ENCODE measurements around the gene CRYL1. TPM values are rescaled to one million over a fixed set of nuclear protein-coding genes. Genes with fewer than 3 reads are reported as not detected.
A peak's percentile ranks its signal among the peaks of the same experiment; 100 is the strongest.

The CRYL1 gene
- total RNA-seq, 1 donor from 2014 or later: 174 TPM

DNA sequence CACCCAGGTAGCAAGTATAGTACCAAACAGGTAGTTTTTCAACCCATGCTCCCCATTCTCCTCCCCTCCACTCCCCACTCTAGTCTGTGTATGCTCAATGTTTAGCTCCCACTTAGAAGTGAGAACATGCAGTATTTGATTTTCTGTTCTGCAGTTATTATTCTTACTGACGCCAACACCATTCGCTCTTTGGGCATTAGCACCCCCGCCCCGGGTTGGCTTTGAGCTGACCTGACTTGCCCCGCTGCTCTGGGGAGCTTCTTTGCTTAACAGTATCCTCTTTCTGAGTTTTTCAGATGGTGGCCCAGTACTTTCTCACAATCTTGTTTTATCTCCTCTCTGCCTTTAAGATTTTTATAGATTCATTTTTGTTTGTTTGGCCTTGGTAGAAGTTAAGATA, 138.7 kb downstream of the CRYL1 start:
- DNase-seq (ENCODE audit: low spot score): no peak
- no peak for ATAC-seq

GRCh38 chr13:20383058-20383457, 142.6 kb downstream of the CRYL1 start:
- no peak for ATAC-seq

DNA sequence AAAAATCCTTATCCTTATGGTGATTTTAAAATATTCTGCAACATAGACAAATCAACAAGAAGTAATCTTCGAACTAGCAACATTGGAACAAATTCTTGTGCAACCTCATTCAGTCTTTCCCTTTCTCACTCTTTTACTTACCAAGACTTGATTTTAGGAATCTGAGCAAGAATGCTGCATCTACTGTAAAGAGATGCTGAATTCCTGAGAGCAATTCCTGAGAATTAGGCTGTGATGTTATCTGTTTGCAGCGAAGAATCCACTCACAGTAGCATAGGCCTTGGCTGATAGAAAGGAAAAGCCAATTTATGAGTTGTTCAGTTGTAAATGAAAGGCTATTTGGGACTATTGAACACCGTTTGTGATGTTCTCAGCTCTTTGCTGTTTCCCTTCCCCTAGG, 144.3 kb downstream of the CRYL1 start:
- ATAC-seq (no peak), DNase-seq (ENCODE audit: low spot score) (no peak)

More at GRCh38 chr13:20383058-20383457, 142.6 kb downstream of the CRYL1 start:
- no peak for DNase-seq (ENCODE audit: low spot score)

DNA sequence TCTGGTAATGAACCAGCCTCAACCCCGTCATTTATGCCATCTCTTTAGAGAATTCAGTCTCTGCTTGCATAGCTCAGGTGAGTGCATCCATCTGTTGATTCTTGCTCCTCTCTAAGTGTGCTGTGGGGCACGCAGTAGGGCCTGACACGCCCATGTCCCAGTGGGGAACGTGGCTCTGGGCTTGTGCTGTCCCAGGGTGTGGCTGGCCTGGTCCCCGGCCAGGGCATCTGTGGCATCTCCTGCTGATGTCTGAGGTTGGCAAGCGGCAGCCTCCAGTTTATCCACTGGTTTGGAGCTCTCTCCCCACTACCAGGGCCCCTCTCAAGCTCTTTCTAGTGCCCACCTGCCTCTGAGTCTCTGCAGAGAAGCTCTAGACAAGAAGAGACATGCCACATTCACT, 146.9 kb downstream of the CRYL1 start:
- ATAC-seq (no peak), DNase-seq (ENCODE audit: low spot score) (no peak)

GRCh38 chr13:20377720-20378119, 147.9 kb downstream of the CRYL1 start:
- no peak for DNase-seq (ENCODE audit: low spot score)
- ATAC-seq: no peak

DNA sequence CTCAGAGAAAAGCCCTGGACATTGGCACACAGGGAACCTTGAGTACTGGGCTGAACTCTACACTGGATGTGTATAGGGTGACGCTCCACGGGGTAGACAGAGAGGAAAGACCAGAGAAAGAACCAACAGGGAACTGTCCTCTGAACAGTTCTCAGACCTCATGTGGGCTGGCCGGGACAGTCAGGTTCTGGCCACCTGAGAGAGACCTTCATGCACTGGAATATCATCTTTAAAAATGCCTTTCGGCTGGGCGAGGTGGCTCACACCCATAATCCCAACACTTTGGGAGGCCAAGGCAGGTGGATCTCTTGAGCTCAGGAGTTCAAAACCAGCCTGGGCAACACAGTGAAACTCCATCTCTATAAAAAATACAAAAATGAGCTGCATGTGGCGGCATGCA, 149.8 kb downstream of the CRYL1 start:
- DNase-seq (ENCODE audit: low spot score) (no peak), ATAC-seq (no peak)

DNA sequence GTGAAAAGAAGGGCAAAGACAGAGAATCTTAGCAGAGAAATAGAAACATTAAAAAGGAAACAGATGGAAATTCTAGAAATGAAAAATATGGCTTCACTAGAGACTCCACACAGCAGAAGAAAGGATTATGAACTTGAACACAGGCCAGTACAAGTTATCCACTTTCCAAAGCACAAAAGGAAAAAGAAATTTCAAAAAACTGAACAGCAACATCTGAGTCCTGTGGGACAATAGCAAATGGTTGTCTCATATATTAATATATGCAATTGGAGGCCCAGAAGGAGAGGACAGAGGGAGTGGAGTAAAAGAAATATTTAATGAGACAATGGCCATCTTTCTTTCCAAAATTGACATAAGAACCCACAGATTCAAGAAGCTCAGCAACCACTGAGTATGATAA, 151.8 kb downstream of the CRYL1 start:
- no peak for ATAC-seq
- no peak for DNase-seq (ENCODE audit: low spot score)

- DNase-seq (ENCODE audit: low spot score) (no peak), ATAC-seq (no peak)
These were observed 153.8 kb downstream of the CRYL1 start for GRCh38 chr13:20371825-20372224.

DNA sequence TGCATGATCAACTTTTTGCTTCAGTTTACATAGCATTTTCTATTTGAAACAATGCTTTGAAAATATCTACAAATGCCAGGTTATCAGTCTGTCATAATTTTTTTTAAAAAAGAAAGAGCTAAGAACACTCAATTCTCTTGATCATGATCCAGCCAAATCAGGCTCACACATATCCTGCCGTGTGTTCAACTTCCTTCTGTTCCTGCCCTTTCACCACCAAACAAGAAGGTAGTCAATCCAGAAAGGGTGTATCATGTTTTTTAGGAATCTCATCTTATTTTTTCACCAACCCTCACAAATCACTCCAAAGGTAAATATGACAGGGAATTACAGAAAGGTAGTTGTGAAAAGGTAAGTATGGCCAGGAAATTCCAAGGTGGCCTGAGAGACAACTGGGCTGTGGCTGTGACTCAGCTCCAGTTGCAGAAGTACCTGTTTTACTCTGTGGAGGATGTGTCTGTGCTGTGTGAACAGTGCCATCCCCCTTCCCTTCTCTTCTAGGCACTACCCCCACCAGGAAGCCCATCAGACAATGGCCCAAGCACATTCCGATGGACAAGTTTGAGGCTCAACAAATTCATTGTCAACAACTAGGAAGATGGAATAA, 154.7 kb downstream of the CRYL1 start:
- ATAC-seq: no peak
- no peak for DNase-seq (ENCODE audit: low spot score)

GRCh38 chr13:20369886-20370361, 155.7 kb downstream of the CRYL1 start:
- no peak for ATAC-seq

GRCh38 chr13:20366056-20366455, 159.6 kb downstream of the CRYL1 start:
- ATAC-seq: no peak

More at GRCh38 chr13:20369886-20370361, 155.7 kb downstream of the CRYL1 start:
- DNase-seq (ENCODE audit: low spot score): no peak

GRCh38 chr13:20363603-20364002, 162.1 kb downstream of the CRYL1 start:
- DNase-seq (ENCODE audit: low spot score): no peak
- no peak for ATAC-seq

More at GRCh38 chr13:20366056-20366455, 159.6 kb downstream of the CRYL1 start:
- DNase-seq (ENCODE audit: low spot score): no peak

GRCh38 chr13:20363172-20363571, 162.5 kb downstream of the CRYL1 start:
- no peak for DNase-seq (ENCODE audit: low spot score)
- no peak for ATAC-seq

GRCh38 chr13:20362484-20363041, 163.1 kb downstream of the CRYL1 start:
- DNase-seq (ENCODE audit: low spot score) (no peak), ATAC-seq (no peak)

DNA sequence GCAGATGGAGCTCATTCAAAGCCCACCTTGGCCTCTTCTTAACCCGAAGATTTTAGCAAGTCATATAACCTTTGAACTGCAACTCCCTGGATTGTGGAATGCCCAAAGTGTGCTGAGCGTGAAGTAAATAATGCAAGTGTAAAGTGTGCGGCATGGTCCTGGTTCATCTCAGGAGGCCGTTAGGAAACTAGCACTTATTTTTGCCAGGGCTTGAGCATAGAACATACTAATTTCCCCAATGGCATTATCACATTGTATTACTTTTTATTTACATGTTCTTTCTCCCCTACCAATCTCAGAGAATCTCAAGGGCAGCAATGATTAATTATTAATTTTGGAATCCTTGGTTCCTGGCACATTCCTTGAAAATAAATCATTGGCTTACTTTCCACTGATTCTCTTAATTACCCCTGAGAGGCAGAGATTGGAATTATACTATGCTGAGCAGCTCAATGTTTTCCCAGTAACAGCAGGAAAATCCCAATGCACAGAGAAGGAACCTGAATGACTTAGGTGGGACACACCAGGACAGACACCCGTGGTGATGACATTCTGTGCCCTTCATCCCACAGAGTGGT, 164.7 kb downstream of the CRYL1 start:
- ATAC-seq (peak; percentile 56), DNase-seq (ENCODE audit: low spot score) (no peak)

DNA sequence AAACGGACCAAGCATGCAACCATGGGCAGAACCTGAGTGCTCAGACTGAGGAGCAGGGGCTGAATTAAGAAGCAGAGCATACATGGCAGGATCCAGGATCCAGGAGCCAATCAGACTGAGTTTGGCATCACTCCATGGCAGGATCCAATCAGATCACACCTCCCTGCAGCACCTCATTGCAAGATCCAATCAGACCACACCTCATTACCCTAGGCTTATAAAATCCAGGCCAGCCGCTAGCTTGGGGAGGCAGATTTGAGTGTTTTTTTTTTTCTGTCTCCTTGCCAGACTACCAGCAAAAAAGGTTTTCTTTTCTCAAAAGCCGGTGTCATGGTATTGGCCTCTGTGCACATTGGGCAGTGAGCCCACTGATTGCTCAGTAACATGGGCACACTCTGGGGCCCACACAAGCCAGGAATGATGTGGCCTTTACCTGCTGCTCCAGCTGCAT, 165.6 kb downstream of the CRYL1 start:
- ATAC-seq (peak; percentile 86), DNase-seq (ENCODE audit: low spot score) (peak; percentile 79)

- DNase-seq (ENCODE audit: low spot score): no peak
- ATAC-seq: no peak
These were observed 166.3 kb downstream of the CRYL1 start for GRCh38 chr13:20359335-20359734.

DNA sequence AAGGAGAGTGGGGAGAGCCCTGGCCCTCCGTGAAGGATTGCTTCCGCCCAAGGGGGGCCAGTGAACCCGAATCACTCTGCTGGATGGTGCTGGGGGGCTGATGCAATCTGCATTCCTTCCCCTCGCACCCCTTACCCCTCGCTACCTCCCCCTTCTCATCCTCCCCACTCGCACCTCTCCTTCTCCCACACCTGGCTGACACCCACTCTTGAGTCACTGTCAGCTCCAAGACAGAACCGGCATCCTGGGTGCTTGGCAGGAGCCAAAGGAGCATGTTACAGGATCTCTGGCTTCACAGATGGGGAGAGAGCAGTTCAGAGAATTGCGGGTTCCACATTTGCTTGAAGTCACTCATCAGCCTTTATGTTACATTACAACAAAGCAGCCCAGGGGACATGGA, 167.6 kb downstream of the CRYL1 start:
- DNase-seq (ENCODE audit: low spot score) (no peak), ATAC-seq (no peak)

DNA sequence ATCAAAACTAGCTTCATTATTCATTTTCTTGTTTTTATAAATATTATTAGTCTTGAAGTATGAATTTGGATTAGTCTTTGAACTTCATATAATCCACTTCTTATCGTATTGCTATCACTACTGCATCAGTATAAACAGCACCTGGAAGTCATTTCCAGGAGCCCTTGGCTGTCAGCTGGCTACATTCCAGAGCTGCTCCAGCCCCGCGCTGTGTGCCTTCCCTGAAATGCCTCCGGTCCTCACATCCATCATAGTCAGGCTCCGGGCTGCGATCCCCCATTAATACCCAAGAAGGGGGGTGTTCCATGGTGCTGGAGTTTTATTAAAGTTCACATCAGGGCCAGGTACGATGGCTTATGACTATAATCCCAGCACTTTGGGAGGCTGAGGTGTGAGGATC, 169.2 kb downstream of the CRYL1 start:
- ATAC-seq (no peak), DNase-seq (ENCODE audit: low spot score) (no peak)

GRCh38 chr13:20354722-20355121, 170.9 kb downstream of the CRYL1 start:
- DNase-seq (ENCODE audit: low spot score): no peak
- ATAC-seq: no peak

GRCh38 chr13:20353973-20354372, 171.7 kb downstream of the CRYL1 start:
- ATAC-seq: no peak

More at GRCh38 chr13:20353973-20354372, 171.7 kb downstream of the CRYL1 start:
- DNase-seq (ENCODE audit: low spot score): no peak
